Measurements from ENCODE around the gene BCL2L14. TPM values are rescaled to one million over a fixed set of nuclear protein-coding genes. Genes with fewer than 3 reads are reported as not detected.

BCL2L14 gene
- polyA plus RNA-seq (2012; rRNA removed) = not detected in 2 replicates
- not detected in 2 replicates for polyA plus RNA-seq (2012; cell fraction: cytosol; rRNA removed)
- polyA plus RNA-seq (2012; cell fraction: nucleus; rRNA removed) = not detected in 2 replicates

GRCh38 chr12:12070674-12071656 lies at the start of gene BCL2L14:
BCL2L14 (plus strand) TSS chr12:12070939; CDS start chr12:12079306, 8,367 bp downstream.
- no peaks in the 10 kb centered on the region for H3K9me2 ChIP-seq
- H3K9me3 ChIP-seq = no peaks in the 10 kb centered on the region
- ChIA-PET CTCF (interaction anchor here (1.1 to 1.4 kb wide), 2 partner anchors 11 to 264 kb away, joined by 3 to 9 read pairs; no protein-coding TSS in a partner anchor), POLR2A (no interaction called here)
- H3F3A ChIP-seq (replicated peaks; ENCODE audit: insufficient read depth) = no peaks in the 10 kb centered on the region
- H3K27me3 ChIP-seq (ENCODE audit: insufficient read depth) = no peaks in the 10 kb centered on the region; the same call in 1 of the 2 replicates
- H3K27ac ChIP-seq (ENCODE audit: low read depth in 2 of 2, low read length in 1 of 2) = no peak within 1 kb of the TSS
- no peaks in the 10 kb centered on the region for H4K20me1 ChIP-seq (ENCODE audit: insufficient read depth)
- no peak within 1 kb of the TSS for H2AFZ ChIP-seq (ENCODE audit: low read depth)
- no peak within 1 kb of the TSS for H3K9ac ChIP-seq
- no peaks in the 10 kb centered on the region; a peak in 1 of 4 replicates for H3K4me1 ChIP-seq (ENCODE audit: control insufficient read depth in 1 of 2, insufficient read depth in 2 of 2, low read depth in 1 of 2, low read length in 1 of 2)
- no peaks in the 10 kb centered on the region for H3K36me3 ChIP-seq (replicated peaks in 1 of 2; ENCODE audit: control insufficient read depth in 1 of 2, insufficient read depth in 2 of 2, low read length in 1 of 2)
- WGBS (ENCODE audit: low lambda C conversion rate) = 70% methylated on average over 12 of the region's 12 CpGs
- DNase-seq = no peak
- H3K79me2 ChIP-seq (ENCODE audit: insufficient read depth) = no peaks in the 10 kb centered on the region
- no peak within 1 kb of the TSS for H3K4me3 ChIP-seq (ENCODE audit: low read depth in 2 of 2, low read length in 1 of 2)
- TF ChIP-seq GABPA (IDR thresholded peaks at IDR 0.05; ENCODE audit: low read depth) (no peak), TCF12 (IDR thresholded peaks at IDR 0.05) (no peak), JUND (IDR thresholded peaks at IDR 0.05) (no peak), GATA2 (CRISPR knock-in tag; IDR thresholded peaks at IDR 0.05) (no peak), IRF3 (IDR thresholded peaks at IDR 0.05; ENCODE audit: low read depth, low read length) (no peak), MAX (IDR thresholded peaks at IDR 0.05; ENCODE audit: low read depth) (no peak), SMC3 (IDR thresholded peaks at IDR 0.05; ENCODE audit: low read depth, low read length) (no peak)
- 0 out of 2 replicates have a peak within 1 kb of the TSS, but pooled peaks have one; percentile 11 for H3K4me2 ChIP-seq

- DNase-seq = no peak
- CTCF ChIA-PET = interaction anchor here (1.5 to 3.8 kb wide), 2 partner anchors 10 to 278 kb away, joined by 3 to 18 read pairs; no protein-coding TSS in a partner anchor
- H3K9me2 ChIP-seq = no peaks in the 10 kb centered on the region
- no peaks in the 10 kb centered on the region for H3K36me3 ChIP-seq (replicated peaks in 1 of 2; ENCODE audit: control insufficient read depth in 1 of 2, insufficient read depth in 2 of 2, low read length in 1 of 2)
- H3K9me3 ChIP-seq = no peaks in the 10 kb centered on the region
- no peak overlapping the region for H3K9ac ChIP-seq
- H3K4me2 ChIP-seq = no peak overlapping the region
- H4K20me1 ChIP-seq (ENCODE audit: insufficient read depth) = no peaks in the 10 kb centered on the region
- no peaks in the 10 kb centered on the region for H3K27me3 ChIP-seq (ENCODE audit: insufficient read depth)
- H3K79me2 ChIP-seq (ENCODE audit: insufficient read depth) = no peaks in the 10 kb centered on the region
- no peak for TF ChIP-seq RXRA (IDR thresholded peaks at IDR 0.05; ENCODE audit: borderline replicate concordance, low read depth)
- no peak for TF ChIP-seq GABPA (IDR thresholded peaks at IDR 0.05; ENCODE audit: low read depth)
- TF ChIP-seq MXI1 (IDR thresholded peaks at IDR 0.05; ENCODE audit: low read depth, low read length) = no peak
- H2AFZ ChIP-seq (ENCODE audit: low read depth) = no peak overlapping the region
- H3K4me1 ChIP-seq (ENCODE audit: control insufficient read depth in 1 of 2, insufficient read depth in 2 of 2, low read depth in 1 of 2, low read length in 1 of 2) = peaks cover 5 to 15% of the 10 kb centered on the region in 2 experiments; a peak in 2 of 4 replicates
- no peak overlapping the region for H3K4me3 ChIP-seq (ENCODE audit: low read depth in 2 of 2, low read length in 1 of 2)
- no peak overlapping the region for H3K27ac ChIP-seq (ENCODE audit: low read depth in 2 of 2, low read length in 1 of 2)
- no peaks in the 10 kb centered on the region for H3F3A ChIP-seq (replicated peaks; ENCODE audit: insufficient read depth)
- POLR2A ChIA-PET = no interaction called here
- WGBS (ENCODE audit: low lambda C conversion rate) = 88% methylated on average over 8 of the region's 8 CpGs
Measured at GRCh38 chr12:12022306-12022936, 48.3 kb upstream of the BCL2L14 start.
